SK-N-DZ (cell line): ENCODE data around the gene ARFGAP2.
A peak's percentile ranks its signal among the peaks of the same experiment; 100 is the strongest.

Source experiments
- DNase-seq: peaks from one replicate; pipeline ENCODE4 v3.0.0-alpha.2; 2015; ENCODE audit warnings: low spot score

The ARFGAP2 gene

GRCh38 chr11:47187723-47188122, 11.0 kb upstream of the ARFGAP2 start:
- DNase-seq, result no peak

- DNase-seq, result peak; percentile 54
Measured at GRCh38 chr11:47186700-47187695, 10.3 kb upstream of the ARFGAP2 start.

GRCh38 chr11:47186076-47186699, 9.5 kb upstream of the ARFGAP2 start, which contains the start of gene PACSIN3:
Gene PACSIN3, minus strand, starts transcription at chr11:47186434. Its CDS starts 3,707 bp downstream, at chr11:47182727.
- DNase-seq, result peak; percentile 55

GRCh38 chr11:47185305-47186075, 8.8 kb upstream of the ARFGAP2 start:
- peak; percentile 53 for DNase-seq

GRCh38 chr11:47184711-47185304, 8.1 kb upstream of the ARFGAP2 start:
- DNase-seq, result no peak

GRCh38 chr11:47183969-47184368, 7.3 kb upstream of the ARFGAP2 start:
- no peak for DNase-seq

GRCh38 chr11:47183031-47183856, 6.6 kb upstream of the ARFGAP2 start:
- no peak for DNase-seq

GRCh38 chr11:47182380-47182779, 5.7 kb upstream of the ARFGAP2 start:
- no peak for DNase-seq

GRCh38 chr11:47181271-47181670, 4.6 kb upstream of the ARFGAP2 start:
- DNase-seq, result no peak

- DNase-seq, result no peak
Measured at GRCh38 chr11:47180006-47180787, 3.5 kb upstream of the ARFGAP2 start.

GRCh38 chr11:47179655-47179991, 2.9 kb upstream of the ARFGAP2 start:
- peak; percentile 64 for DNase-seq

- DNase-seq, result no peak
Measured at GRCh38 chr11:47178737-47179654, 2.3 kb upstream of the ARFGAP2 start.

GRCh38 chr11:47178316-47178715, 1.6 kb upstream of the ARFGAP2 start:
- DNase-seq, result no peak

- DNase-seq, result no peak
Measured at GRCh38 chr11:47177846-47178245, 1.2 kb upstream of the ARFGAP2 start.

- DNase-seq, result peak; percentile 82
Measured at GRCh38 chr11:47177229-47177845, 658 bp upstream of the ARFGAP2 start.

GRCh38 chr11:47175746-47176327, 842 bp downstream of the ARFGAP2 start:
- DNase-seq, result no peak

GRCh38 chr11:47172740-47173336, 3.8 kb downstream of the ARFGAP2 start:
- no peak for DNase-seq

- DNase-seq, result no peak
Measured at GRCh38 chr11:47171856-47172255, 4.8 kb downstream of the ARFGAP2 start.
